Endothelial cell of umbilical vein (primary cell): ENCODE measurements around the gene HHLA2. TPM values are rescaled to one million over a fixed set of nuclear protein-coding genes. Genes with fewer than 3 reads are reported as not detected.

Experiments used
- BruUV-seq: library from RNA; stranded (reverse); fragments of 400-500 nt; replicated peaks from 2 replicates; lab custom pipeline; 2021; lab: Mats Ljungman, UMichigan
- CTCF ChIA-PET: fragments of 300-600, 350-600 bp; sonication (Branson Sonifier 250); formaldehyde crosslinking; loops from one replicate; lab custom pipeline; 2021; ENCODE audit warnings: antibody characterized with exemption, inconsistent platforms; lab: Charles Lee
- POLR2A ChIA-PET: fragments of 300-600, 350-600 bp; sonication (Branson Sonifier 250); formaldehyde crosslinking; loops from one replicate; lab custom pipeline; 2021; ENCODE audit warnings: antibody characterized with exemption, inconsistent platforms; lab: Charles Lee
- DNase-seq: peaks from one replicate; pipeline ENCODE4 v3.0.0-alpha.2; 2011; ENCODE audit warnings: low read depth, low spot score
- FAIRE-seq: peaks from 2 replicates; lab custom pipeline; 2011; peaks lifted over from hg19 to GRCh38; lab: Jason Lieb, UNC
- H2AFZ ChIP-seq: 2 replicates; pipeline ENCODE4 v1.6.0; 2012; ENCODE audit warnings: low read depth, low read length, control low read depth, inconsistent platforms
- H3K27ac ChIP-seq: 2 replicates; pipeline ENCODE4 v1.5.1; 2011; ENCODE audit warnings: low read depth, mild to moderate bottlenecking, control low read depth, low read length, moderate library complexity; ENCODE audit not compliant: insufficient read depth
- H3K27me3 ChIP-seq, 2 experiments: 2 replicates each; pipeline versions ENCODE4 v1.6.0 to v1.6.1; 2011; ENCODE audit warnings: low read length in 2 of 2, mixed read lengths in 1 of 2; ENCODE audit not compliant: control insufficient read depth in 2 of 2, insufficient read depth in 2 of 2
- H3K36me3 ChIP-seq, 2 experiments: 2 replicates in 1 of 2; 3 replicates in 1 of 2; pipeline ENCODE4 v1.5.1; 2011; ENCODE audit warnings: low read length in 2 of 2, mild to moderate bottlenecking in 1 of 2, moderate library complexity in 1 of 2; ENCODE audit not compliant: control insufficient read depth in 2 of 2, insufficient read depth in 2 of 2; ENCODE audit errors: extremely low read depth in 1 of 2
- H3K4me1 ChIP-seq: 3 replicates; pipeline ENCODE4 v1.5.1; 2011; ENCODE audit warnings: mild to moderate bottlenecking, low read length; ENCODE audit not compliant: control insufficient read depth, insufficient read depth; ENCODE audit errors: extremely low read depth
- H3K4me2 ChIP-seq: 2 replicates; pipeline ENCODE4 v1.6.1; 2011; ENCODE audit warnings: low read length, control low read depth, mixed read lengths; ENCODE audit not compliant: insufficient read depth
- H3K4me3 ChIP-seq, 3 experiments: fragments of 200-600 bp in 1 of 3; sonication (generic), shearing (Covaris generic) in 1 of 3; replicated peaks in 1 of 3; 2 replicates each; pipeline ENCODE4 v1.5.1; 2011 to 2016; ENCODE audit warnings: control low read depth in 3 of 3, low read length in 3 of 3, mild to moderate bottlenecking in 2 of 3, inconsistent platforms in 1 of 3, low read depth in 1 of 3, moderate library complexity in 1 of 3; ENCODE audit not compliant: insufficient read depth in 1 of 3
- H3K79me2 ChIP-seq: 2 replicates; pipeline ENCODE4 v1.6.0; 2012; ENCODE audit warnings: low read length, inconsistent platforms; ENCODE audit not compliant: control insufficient read depth, insufficient read depth
- H3K9ac ChIP-seq: replicated peaks from 2 replicates; pipeline ENCODE3; 2011; ENCODE audit warnings: low read length, control low read depth; ENCODE audit not compliant: insufficient read depth; ENCODE audit errors: extremely low read depth
- H3K9me1 ChIP-seq: replicated peaks from 3 replicates; pipeline ENCODE4 v1.6.0; 2011; ENCODE audit warnings: mild to moderate bottlenecking, low read length; ENCODE audit not compliant: control insufficient read depth, insufficient read depth; ENCODE audit errors: extremely low read depth
- H3K9me3 ChIP-seq: replicated peaks from 2 replicates; pipeline ENCODE4 v1.5.1; 2012; ENCODE audit warnings: low read length, inconsistent platforms; ENCODE audit not compliant: control insufficient read depth, insufficient read depth
- H4K20me1 ChIP-seq: replicated peaks from 2 replicates; pipeline ENCODE3; 2011; ENCODE audit warnings: mild to moderate bottlenecking, low read length; ENCODE audit not compliant: control insufficient read depth, insufficient read depth; ENCODE audit errors: extremely low read depth
- EZH2 ChIP-seq: IDR thresholded peaks from 2 replicates; pipeline ENCODE4 v1.6.1; 2012; ENCODE audit warnings: borderline replicate concordance, low read depth, mild to moderate bottlenecking, moderate library complexity, low read length, inconsistent platforms; ENCODE audit not compliant: severe bottlenecking
- FOS ChIP-seq: IDR thresholded peaks from 2 replicates; pipeline ENCODE4 v1.6.1; 2011; ENCODE audit warnings: mild to moderate bottlenecking, low read length, moderate library complexity, borderline replicate concordance; ENCODE audit not compliant: insufficient read depth
- GATA2 ChIP-seq: IDR thresholded peaks from 2 replicates; pipeline ENCODE4 v1.7.0; 2011; ENCODE audit warnings: low read depth, mild to moderate bottlenecking, moderate library complexity, mixed read lengths, low read length; ENCODE audit not compliant: insufficient read length, insufficient read depth
- JUN ChIP-seq: IDR thresholded peaks from 2 replicates; pipeline ENCODE4 v1.6.1; 2011; ENCODE audit warnings: borderline replicate concordance, low read depth; ENCODE audit not compliant: insufficient read length, insufficient read depth
- MYC ChIP-seq: IDR thresholded peaks from one replicate; pipeline ENCODE4 v1.6.1; 2011; ENCODE audit warnings: mild to moderate bottlenecking, low read depth, low read length
- POLR2A ChIP-seq: IDR thresholded peaks from 2 replicates; pipeline ENCODE4 v1.6.1; 2012; ENCODE audit warnings: low read depth, mild to moderate bottlenecking, control low read depth, low read length
- POLR2AphosphoS5 ChIP-seq: IDR thresholded peaks from 2 replicates; pipeline ENCODE4 v1.6.1; 2012; ENCODE audit warnings: low read depth, mild to moderate bottlenecking, control low read depth, low read length, moderate library complexity; ENCODE audit not compliant: insufficient read depth
- dilution Hi-C: fragments of 300-500 bp; cut with MboI; formaldehyde crosslinking; loops from one replicate; pipeline ENCODE4 v1.15.0; 2019; ENCODE audit warnings: low sequenced_read_pairs; ENCODE audit not compliant: extremely low pct_ligation_motif_present
- intact Hi-C: fragments of 100-400 bp; cut with micrococcal nuclease; formaldehyde crosslinking; loops from one replicate; pipeline ENCODE4 v1.10.0; 2022
- polyA plus RNA-seq, 4 experiments: library from polyadenylated mRNA; depleted of rRNA in 3 of 4; stranded (reverse) in 3 of 4; unstranded in 1 of 4; fragments of >200 nt; gene quantifications; 2 replicates each; pipeline versions ENCODE4 v1.2.1 to v1.2.3, GENCODE V29; 2011 to 2012; ENCODE audit warnings: missing spikeins in 1 of 4
- total RNA-seq: library from RNA; stranded (reverse); gene quantifications from 2 replicates; pipeline ENCODE4 v1.2.3, GENCODE V29; 2021
- TF ChIP-seq, protein P1 (sequence below): IDR thresholded peaks from 2 replicates; pipeline ENCODE4 v1.6.1; 2011; ENCODE audit not compliant: insufficient read depth, insufficient read length
- TF ChIP-seq, protein P2 (sequence below), 2 donors: IDR thresholded peaks; 1 replicate in 1 of 2; 2 replicates in 1 of 2; pipeline ENCODE4 v1.5.1; 2011; ENCODE audit warnings: low read length in 2 of 2, mild to moderate bottlenecking in 2 of 2, moderate library complexity in 2 of 2, control low read depth in 1 of 2, inconsistent platforms in 1 of 2, low read depth in 1 of 2; ENCODE audit not compliant: insufficient read depth in 1 of 2; ENCODE audit errors: extremely low read depth in 1 of 2

HHLA2 gene
- total and polyA plus RNA-seq, 2 donors (not counting 3 experiments of a cell fraction or from before 2014, with no cell fraction given), result not detected

DNA sequence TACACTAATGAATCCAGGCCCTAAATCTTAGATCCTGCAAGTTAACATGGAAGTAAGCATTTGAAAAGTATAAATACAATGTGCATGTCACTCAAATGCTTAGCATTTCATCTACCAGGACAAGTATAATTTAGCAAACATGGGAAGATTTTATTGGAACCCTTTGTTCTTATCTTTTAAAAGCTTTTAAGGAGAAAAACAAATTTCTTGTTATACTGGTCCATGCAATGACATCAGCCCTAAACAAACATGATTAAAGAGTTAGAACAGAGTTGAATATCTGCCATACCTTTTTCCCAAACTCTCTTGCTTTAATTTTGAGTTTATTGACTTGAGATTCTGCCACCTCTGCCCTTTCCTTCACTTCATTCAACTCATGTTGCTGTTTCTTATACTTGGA, 87.0 kb downstream of the HHLA2 start:
- Histone ChIP-seq H4K20me1 (no peaks in the 10 kb centered on the region), H3K4me1 (no peaks in the 10 kb centered on the region), H3K9me1 (no peaks in the 10 kb centered on the region), H3K36me3 (no peaks in the 10 kb centered on the region), H3K27me3 (peaks cover 0 to 2% of the 10 kb centered on the region in 2 experiments), H3K79me2 (no peaks in the 10 kb centered on the region), H3K9ac (no peak overlapping the region), H3K9me3 (no peaks in the 10 kb centered on the region), H2AFZ (no peak overlapping the region), H3K4me3 (no peak overlapping the region), H3K4me2 (no peak overlapping the region), H3K27ac (no peak overlapping the region)
- no peak for TF ChIP-seq GATA2
- TF ChIP-seq JUN, result no peak
- CTCF ChIA-PET, result no interaction called here
- FAIRE-seq (peak; percentile 8), DNase-seq (no peak)
- intact Hi-C loops (no loop called here), dilution Hi-C loops (no loop called here)
- no TSS peak for BruUV-seq
- POLR2A ChIA-PET, result no interaction called here

DNA sequence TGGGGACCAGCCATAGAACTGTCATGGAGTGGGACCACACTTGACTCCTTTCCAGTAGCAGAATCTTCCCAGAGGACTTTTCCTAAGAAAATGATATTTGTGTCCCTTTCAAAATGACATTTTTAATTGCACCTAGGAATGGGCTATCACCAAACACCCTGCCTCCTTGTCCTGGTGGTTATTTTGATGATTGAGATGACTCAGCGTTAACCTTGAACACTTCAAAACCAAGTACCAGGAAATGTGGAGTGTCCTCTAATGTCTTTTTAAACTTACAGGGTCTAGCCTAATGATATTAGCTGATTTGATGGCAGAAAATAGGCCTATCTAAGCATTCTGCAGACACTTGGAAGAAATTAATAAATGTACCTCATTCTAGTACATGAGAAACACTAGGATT, 90.7 kb downstream of the HHLA2 start:
- no peak for DNase-seq
- CTCF ChIA-PET, result no interaction called here

More for the DNA sequence above, 90.7 kb downstream of the HHLA2 start:
- FAIRE-seq, result no peak
- Histone ChIP-seq H3K79me2 (no peaks in the 10 kb centered on the region), H4K20me1 (no peaks in the 10 kb centered on the region), H3K36me3 (no peaks in the 10 kb centered on the region), H3K4me3 (no peak overlapping the region), H3K9me3 (no peaks in the 10 kb centered on the region), H2AFZ (no peak overlapping the region), H3K9ac (no peak overlapping the region), H3K27ac (no peak overlapping the region), H3K4me2 (no peak overlapping the region), H3K27me3 (peaks cover 2% of the 10 kb centered on the region in 2 experiments), H3K9me1 (no peaks in the 10 kb centered on the region), H3K4me1 (no peaks in the 10 kb centered on the region)
- dilution Hi-C loops, result no loop called here
- TF ChIP-seq, protein P1, sequence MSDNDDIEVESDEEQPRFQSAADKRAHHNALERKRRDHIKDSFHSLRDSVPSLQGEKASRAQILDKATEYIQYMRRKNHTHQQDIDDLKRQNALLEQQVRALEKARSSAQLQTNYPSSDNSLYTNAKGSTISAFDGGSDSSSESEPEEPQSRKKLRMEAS, result no peak
- TF ChIP-seq EZH2, result no peak
- TF ChIP-seq, protein P2, sequence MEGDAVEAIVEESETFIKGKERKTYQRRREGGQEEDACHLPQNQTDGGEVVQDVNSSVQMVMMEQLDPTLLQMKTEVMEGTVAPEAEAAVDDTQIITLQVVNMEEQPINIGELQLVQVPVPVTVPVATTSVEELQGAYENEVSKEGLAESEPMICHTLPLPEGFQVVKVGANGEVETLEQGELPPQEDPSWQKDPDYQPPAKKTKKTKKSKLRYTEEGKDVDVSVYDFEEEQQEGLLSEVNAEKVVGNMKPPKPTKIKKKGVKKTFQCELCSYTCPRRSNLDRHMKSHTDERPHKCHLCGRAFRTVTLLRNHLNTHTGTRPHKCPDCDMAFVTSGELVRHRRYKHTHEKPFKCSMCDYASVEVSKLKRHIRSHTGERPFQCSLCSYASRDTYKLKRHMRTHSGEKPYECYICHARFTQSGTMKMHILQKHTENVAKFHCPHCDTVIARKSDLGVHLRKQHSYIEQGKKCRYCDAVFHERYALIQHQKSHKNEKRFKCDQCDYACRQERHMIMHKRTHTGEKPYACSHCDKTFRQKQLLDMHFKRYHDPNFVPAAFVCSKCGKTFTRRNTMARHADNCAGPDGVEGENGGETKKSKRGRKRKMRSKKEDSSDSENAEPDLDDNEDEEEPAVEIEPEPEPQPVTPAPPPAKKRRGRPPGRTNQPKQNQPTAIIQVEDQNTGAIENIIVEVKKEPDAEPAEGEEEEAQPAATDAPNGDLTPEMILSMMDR (IDR thresholded peaks at IDR 0.05; ENCODE audit: extremely low read depth in 1 of 2, insufficient read depth in 1 of 2, low read depth in 1 of 2, low read length in 2 of 2), result no peak
- no peak for TF ChIP-seq GATA2
- TF ChIP-seq JUN, result no peak
- no peak for TF ChIP-seq POLR2AphosphoS5
- TF ChIP-seq MYC, result no peak
- TF ChIP-seq POLR2A, result no peak
- no peak for TF ChIP-seq FOS
- intact Hi-C loops, result no loop called here
- POLR2A ChIA-PET, result no interaction called here
- BruUV-seq, result no TSS peak
